SK-N-MC (cell line): Measurements from ENCODE around the gene FXYD7.

Experiments used
- DNase-seq: peaks from one replicate; pipeline ENCODE4 v3.0.0-alpha.2; 2011; ENCODE audit warnings: low read depth, low spot score
- H3K27ac ChIP-seq: fragments of 200-600 bp; sonication (generic); 2 replicates; pipeline ENCODE4 v1.5.1; 2016; ENCODE audit warnings: mixed run types
- H3K36me3 ChIP-seq: fragments of 200-600 bp; sonication (generic); 2 replicates; pipeline ENCODE4 v1.6.1; 2017; ENCODE audit warnings: antibody characterized with exemption, low read length, mixed read lengths; ENCODE audit not compliant: insufficient read depth
- H3K4me3 ChIP-seq: fragments of 200-600 bp; sonication (generic); 2 replicates; pipeline ENCODE4 v1.5.1; 2016
- H3K9ac ChIP-seq: fragments of 200-600 bp; sonication (generic); 2 replicates; pipeline ENCODE4 v1.8.0; 2017; ENCODE audit warnings: mixed run types, mixed read lengths; ENCODE audit not compliant: insufficient read length
- H3K9me3 ChIP-seq: fragments of 200-600 bp; sonication (generic); 2 replicates; pipeline ENCODE4 v1.6.1; 2017; ENCODE audit warnings: low read depth, mild to moderate bottlenecking, antibody characterized with exemption, low read length, moderate library complexity, mixed read lengths
- EZH2 ChIP-seq: fragments of 200-600 bp; sonication (generic); IDR thresholded peaks from one replicate; pipeline ENCODE4 v1.6.1; 2017; ENCODE audit warnings: antibody characterized with exemption
- FOXP2 ChIP-seq: optimal IDR thresholded peaks from 2 replicates; pipeline ENCODE3; 2011; ENCODE audit warnings: mild to moderate bottlenecking, moderate library complexity; ENCODE audit not compliant: insufficient read depth; ENCODE audit errors: extremely low read length, control extremely low read depth
- POLR2AphosphoS5 ChIP-seq: IDR thresholded peaks from 2 replicates; pipeline ENCODE4 v1.6.1; 2012; ENCODE audit warnings: mild to moderate bottlenecking, low read depth, low read length, borderline replicate concordance

Gene FXYD7

GRCh38 chr19:35169221-35169995 is 26.4 kb downstream of the FXYD7 start:
- no peak overlapping the region for H3K27ac ChIP-seq
- no peak overlapping the region for H3K9ac ChIP-seq
- TF ChIP-seq FOXP2: no peak
- no peak for TF ChIP-seq POLR2AphosphoS5
- no peak for TF ChIP-seq EZH2
- DNase-seq: no peak
- H3K9me3 ChIP-seq: no peaks in the 10 kb centered on the region
- no peak overlapping the region for H3K4me3 ChIP-seq
- no peaks in the 10 kb centered on the region for H3K36me3 ChIP-seq

DNA sequence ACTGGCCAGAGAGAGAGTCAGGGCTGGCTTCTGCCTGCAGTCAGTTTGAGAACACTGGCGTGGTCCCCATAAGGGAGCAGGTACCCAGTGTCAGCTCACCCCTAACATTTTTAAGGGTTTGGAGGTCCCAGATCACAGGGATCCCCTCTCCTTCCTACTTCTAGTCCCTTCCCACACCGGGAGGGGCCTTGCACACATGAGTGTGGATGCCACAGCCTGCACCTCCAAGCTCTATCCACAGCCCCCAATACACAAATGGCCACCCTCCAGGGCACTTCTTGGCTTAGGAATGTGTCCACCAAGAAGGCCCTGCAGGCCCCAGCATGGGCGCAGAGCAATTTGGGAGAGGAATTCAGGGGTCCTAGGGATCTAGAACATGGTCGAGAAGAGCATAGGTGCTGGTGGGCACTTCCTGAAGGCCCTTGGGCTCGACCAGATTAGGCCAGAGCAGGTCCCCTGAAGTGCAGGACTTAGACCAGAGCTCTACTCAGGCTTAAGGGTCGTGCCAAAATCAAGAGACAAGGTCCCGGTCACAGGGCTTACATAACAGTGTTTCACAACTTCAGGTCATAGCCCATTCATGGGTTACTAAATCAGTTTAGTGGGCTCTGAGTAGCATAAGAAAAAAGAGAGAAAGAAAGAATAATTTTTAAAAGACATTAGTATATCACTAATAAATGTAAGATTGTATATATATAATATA is 27.5 kb downstream of the FXYD7 start:
- no peak overlapping the region for H3K9ac ChIP-seq
- DNase-seq: no peak
- H3K27ac ChIP-seq: no peak overlapping the region
- TF ChIP-seq EZH2: no peak
- no peak for TF ChIP-seq FOXP2
- no peak for TF ChIP-seq POLR2AphosphoS5
- no peak overlapping the region for H3K4me3 ChIP-seq
- no peaks in the 10 kb centered on the region for H3K9me3 ChIP-seq
- H3K36me3 ChIP-seq: no peaks in the 10 kb centered on the region

DNA sequence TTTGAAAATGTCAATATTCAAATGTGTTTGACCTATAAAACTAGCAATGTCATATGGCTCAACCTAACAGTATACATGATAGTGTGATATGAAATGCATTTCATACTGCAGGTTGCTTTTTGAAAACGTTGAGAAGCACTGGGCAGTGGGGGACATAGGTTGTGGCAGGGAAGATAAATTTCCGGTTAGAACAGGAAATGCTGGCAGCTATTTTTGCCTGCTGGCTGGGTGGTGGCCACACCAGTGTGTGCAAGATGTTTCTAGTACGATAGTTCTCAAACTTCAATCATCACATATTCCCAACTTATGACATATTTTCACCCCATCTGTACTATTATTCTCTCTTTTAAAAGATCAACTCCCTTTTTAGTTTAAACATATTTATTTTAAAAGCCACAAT is 28.7 kb downstream of the FXYD7 start:
- Histone ChIP-seq H3K4me3 (no peak overlapping the region), H3K36me3 (no peaks in the 10 kb centered on the region), H3K9ac (no peak overlapping the region), H3K27ac (no peak overlapping the region), H3K9me3 (no peaks in the 10 kb centered on the region)
- TF ChIP-seq POLR2AphosphoS5 (no peak), EZH2 (no peak), FOXP2 (no peak)
- no peak for DNase-seq

- no peak overlapping the region for H3K9ac ChIP-seq
- DNase-seq: no peak
- H3K36me3 ChIP-seq: no peaks in the 10 kb centered on the region
- H3K27ac ChIP-seq: no peak overlapping the region
- H3K9me3 ChIP-seq: no peaks in the 10 kb centered on the region
- H3K4me3 ChIP-seq: no peak overlapping the region
- TF ChIP-seq FOXP2: no peak
- no peak for TF ChIP-seq EZH2
- no peak for TF ChIP-seq POLR2AphosphoS5
Measured at GRCh38 chr19:35174226-35174625, 31.2 kb downstream of the FXYD7 start.

- no peaks in the 10 kb centered on the region for H3K36me3 ChIP-seq
- DNase-seq: no peak
- H3K9ac ChIP-seq: no peak overlapping the region
- no peak overlapping the region for H3K4me3 ChIP-seq
- no peaks in the 10 kb centered on the region for H3K9me3 ChIP-seq
- TF ChIP-seq FOXP2 (no peak), EZH2 (no peak), POLR2AphosphoS5 (no peak)
- no peak overlapping the region for H3K27ac ChIP-seq
Measured at GRCh38 chr19:35176181-35176570, 33.1 kb downstream of the FXYD7 start.

DNA sequence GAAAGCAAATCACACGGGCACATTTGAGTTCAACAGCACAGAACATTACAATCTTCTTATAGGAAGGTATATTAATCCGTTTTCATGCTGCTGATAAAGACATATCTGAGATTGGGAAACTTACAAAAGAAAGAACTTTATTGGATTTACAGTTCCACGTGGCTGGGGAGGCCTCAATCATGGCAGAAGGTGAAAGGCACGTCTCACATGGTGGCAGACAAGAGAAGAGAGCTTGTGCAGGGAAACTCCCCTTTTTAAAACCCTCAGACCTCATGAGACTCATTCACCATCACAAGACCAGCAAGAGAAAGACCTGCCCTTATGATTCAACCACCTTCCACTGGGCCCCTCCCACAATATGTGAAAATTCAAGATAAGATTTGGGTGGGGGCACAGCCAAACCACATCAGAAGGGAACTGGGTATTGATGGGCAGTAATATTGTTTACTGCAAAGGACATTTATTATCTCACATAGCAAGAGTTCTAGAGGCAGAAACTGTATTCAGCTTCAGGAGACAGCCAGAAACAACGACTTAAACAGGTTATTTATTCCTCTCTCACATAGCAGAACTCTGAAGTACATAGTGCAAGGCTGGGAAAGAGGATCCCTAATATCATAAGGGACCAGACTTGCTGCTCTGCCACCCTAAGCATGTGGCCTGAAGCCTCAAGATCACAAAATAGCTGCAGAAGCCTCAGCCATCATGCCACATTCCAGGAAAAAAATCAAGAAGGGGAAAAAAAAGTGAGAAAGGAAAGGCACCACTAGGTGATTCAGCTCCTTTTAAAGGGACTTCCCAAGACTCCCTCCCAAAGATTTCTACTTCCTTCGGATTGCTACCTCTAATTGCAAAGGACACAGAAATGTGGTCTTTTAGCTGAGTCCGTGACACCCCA is 34.6 kb downstream of the FXYD7 start:
- DNase-seq: no peak
- no peaks in the 10 kb centered on the region for H3K9me3 ChIP-seq
- no peak overlapping the region for H3K27ac ChIP-seq
- no peak overlapping the region for H3K9ac ChIP-seq
- H3K4me3 ChIP-seq: no peak overlapping the region
- H3K36me3 ChIP-seq: no peaks in the 10 kb centered on the region
- TF ChIP-seq POLR2AphosphoS5 (no peak), EZH2 (no peak), FOXP2 (no peak)

GRCh38 chr19:35178701-35179100 is 35.6 kb downstream of the FXYD7 start:
- Histone ChIP-seq H3K27ac (no peak overlapping the region), H3K9me3 (no peaks in the 10 kb centered on the region), H3K4me3 (no peak overlapping the region), H3K9ac (no peak overlapping the region), H3K36me3 (no peaks in the 10 kb centered on the region)
- TF ChIP-seq EZH2 (no peak), FOXP2 (no peak), POLR2AphosphoS5 (no peak)
- no peak for DNase-seq

- Histone ChIP-seq H3K9ac (no peak overlapping the region), H3K9me3 (no peaks in the 10 kb centered on the region), H3K36me3 (no peaks in the 10 kb centered on the region), H3K27ac (no peak overlapping the region), H3K4me3 (no peak overlapping the region)
- no peak for DNase-seq
- TF ChIP-seq POLR2AphosphoS5 (no peak), FOXP2 (no peak), EZH2 (no peak)
Measured at GRCh38 chr19:35179830-35180229, 36.8 kb downstream of the FXYD7 start.

- TF ChIP-seq EZH2 (no peak), POLR2AphosphoS5 (no peak), FOXP2 (no peak)
- no peak overlapping the region for H3K27ac ChIP-seq
- no peak overlapping the region for H3K4me3 ChIP-seq
- no peak for DNase-seq
- no peaks in the 10 kb centered on the region for H3K9me3 ChIP-seq
- H3K36me3 ChIP-seq: no peaks in the 10 kb centered on the region
- H3K9ac ChIP-seq: no peak overlapping the region
Measured at GRCh38 chr19:35181387-35181786, 38.3 kb downstream of the FXYD7 start.
